Kidney epithelial cell (primary cell): ENCODE results near the gene PPIB. TPM values are rescaled to one million over a fixed set of nuclear protein-coding genes. Genes with fewer than 3 reads are reported as not detected.

Experiments
- DNase-seq: peaks from one replicate; pipeline ENCODE4 v3.0.0-alpha.2; 2010; ENCODE audit warnings: low read depth
- H3K27me3 ChIP-seq: 2 replicates; pipeline ENCODE4 v1.6.0; 2011; ENCODE audit warnings: low read length; ENCODE audit not compliant: control insufficient read depth, insufficient read depth
- H3K36me3 ChIP-seq: 2 replicates; pipeline ENCODE4 v1.5.1; 2011; ENCODE audit warnings: low read length; ENCODE audit not compliant: control insufficient read depth, insufficient read depth
- H3K4me3 ChIP-seq: 2 replicates; pipeline ENCODE4 v1.5.1; 2011; ENCODE audit warnings: low read depth, mild to moderate bottlenecking, control low read depth, low read length
- CTCF ChIP-seq: IDR thresholded peaks from 2 replicates; pipeline ENCODE4 v1.5.1; 2011; ENCODE audit warnings: mild to moderate bottlenecking, moderate library complexity, low read length, control low read depth, inconsistent platforms; ENCODE audit not compliant: insufficient read depth, poor library complexity, severe bottlenecking
- total RNA-seq: library from RNA; depleted of rRNA; stranded (reverse); fragments of >200 nt; gene quantifications from 2 replicates; pipeline ENCODE4 v1.2.3, GENCODE V29; 2015

Gene PPIB
- total RNA-seq, 1 donor from 2014 or later = 736 TPM

GRCh38 chr15:64144565-64145281 is 18.1 kb downstream of the PPIB start:
- Histone ChIP-seq H3K36me3 (peaks cover 1% of the 10 kb centered on the region), H3K27me3 (no peaks in the 10 kb centered on the region), H3K4me3 (no peak overlapping the region)
- no peak for DNase-seq
- TF ChIP-seq CTCF = no peak

GRCh38 chr15:64144192-64144564 is 18.6 kb downstream of the PPIB start:
- DNase-seq = no peak
- H3K4me3 ChIP-seq = no peak overlapping the region

GRCh38 chr15:64143276-64143675 is 19.5 kb downstream of the PPIB start:
- H3K36me3 ChIP-seq = peaks cover 1% of the 10 kb centered on the region
- H3K4me3 ChIP-seq = no peak overlapping the region
- no peak for DNase-seq
- H3K27me3 ChIP-seq = no peaks in the 10 kb centered on the region
- no peak for TF ChIP-seq CTCF

More at GRCh38 chr15:64144192-64144564, 18.6 kb downstream of the PPIB start:
- no peak for TF ChIP-seq CTCF
- Histone ChIP-seq H3K27me3 (no peaks in the 10 kb centered on the region), H3K36me3 (peaks cover 1% of the 10 kb centered on the region)

GRCh38 chr15:64141798-64142512 is 20.9 kb downstream of the PPIB start:
- Histone ChIP-seq H3K36me3 (peaks cover 1% of the 10 kb centered on the region), H3K27me3 (no peaks in the 10 kb centered on the region), H3K4me3 (no peak overlapping the region)
- no peak for TF ChIP-seq CTCF
- no peak for DNase-seq

- no peak for TF ChIP-seq CTCF
- Histone ChIP-seq H3K4me3 (no peak overlapping the region), H3K36me3 (peaks cover 1% of the 10 kb centered on the region), H3K27me3 (no peaks in the 10 kb centered on the region)
- DNase-seq = no peak
These were observed 24.4 kb downstream of the PPIB start for GRCh38 chr15:64138331-64138941.
